ENCODE results near the gene EXD3.

EXD3 gene

DNA sequence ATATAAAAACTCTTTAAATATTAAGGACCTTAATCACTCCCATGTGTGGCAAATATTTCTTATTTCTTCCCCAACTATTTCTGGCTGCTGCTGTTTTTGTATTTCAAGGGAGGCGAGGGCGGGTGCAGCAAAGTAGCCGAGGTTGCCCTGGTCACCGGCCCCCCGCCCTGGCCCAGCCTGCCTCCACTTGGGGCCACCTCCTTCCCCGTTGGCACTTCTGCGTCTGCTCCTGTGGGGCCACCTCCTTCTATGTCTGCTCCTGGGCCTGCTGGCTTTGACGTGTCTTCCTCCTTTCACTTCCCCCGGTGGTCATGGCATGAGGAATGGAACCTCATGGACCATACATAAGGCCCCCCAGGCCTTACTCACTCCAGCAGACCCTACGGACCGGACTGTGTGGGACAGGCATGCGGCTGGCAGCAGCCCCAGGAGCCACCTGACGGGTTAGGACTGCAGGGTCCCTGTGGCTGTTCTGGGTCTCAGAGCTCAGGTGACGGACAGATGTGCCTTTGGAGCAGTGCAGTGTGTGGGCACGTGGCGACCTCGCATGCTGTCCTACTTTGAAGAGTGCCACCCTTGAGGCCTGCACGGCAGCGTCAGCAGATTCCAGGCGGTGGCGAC lies 24.0 kb upstream of the EXD3 start:
- TF ChIP-seq, protein P1, sequence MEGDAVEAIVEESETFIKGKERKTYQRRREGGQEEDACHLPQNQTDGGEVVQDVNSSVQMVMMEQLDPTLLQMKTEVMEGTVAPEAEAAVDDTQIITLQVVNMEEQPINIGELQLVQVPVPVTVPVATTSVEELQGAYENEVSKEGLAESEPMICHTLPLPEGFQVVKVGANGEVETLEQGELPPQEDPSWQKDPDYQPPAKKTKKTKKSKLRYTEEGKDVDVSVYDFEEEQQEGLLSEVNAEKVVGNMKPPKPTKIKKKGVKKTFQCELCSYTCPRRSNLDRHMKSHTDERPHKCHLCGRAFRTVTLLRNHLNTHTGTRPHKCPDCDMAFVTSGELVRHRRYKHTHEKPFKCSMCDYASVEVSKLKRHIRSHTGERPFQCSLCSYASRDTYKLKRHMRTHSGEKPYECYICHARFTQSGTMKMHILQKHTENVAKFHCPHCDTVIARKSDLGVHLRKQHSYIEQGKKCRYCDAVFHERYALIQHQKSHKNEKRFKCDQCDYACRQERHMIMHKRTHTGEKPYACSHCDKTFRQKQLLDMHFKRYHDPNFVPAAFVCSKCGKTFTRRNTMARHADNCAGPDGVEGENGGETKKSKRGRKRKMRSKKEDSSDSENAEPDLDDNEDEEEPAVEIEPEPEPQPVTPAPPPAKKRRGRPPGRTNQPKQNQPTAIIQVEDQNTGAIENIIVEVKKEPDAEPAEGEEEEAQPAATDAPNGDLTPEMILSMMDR (IDR thresholded peaks at IDR 0.05; ENCODE audit: low read depth, low read length), result no peak
- DNase-seq (ENCODE audit: extremely low read depth, low read depth), result no peak

- TF ChIP-seq, protein P1 (IDR thresholded peaks at IDR 0.05; ENCODE audit: low read depth, low read length), result no peak
- no peak for DNase-seq (ENCODE audit: extremely low read depth, low read depth)
Observed at GRCh38 chr9:137445930-137446431, 23.0 kb upstream of the EXD3 start.

DNA sequence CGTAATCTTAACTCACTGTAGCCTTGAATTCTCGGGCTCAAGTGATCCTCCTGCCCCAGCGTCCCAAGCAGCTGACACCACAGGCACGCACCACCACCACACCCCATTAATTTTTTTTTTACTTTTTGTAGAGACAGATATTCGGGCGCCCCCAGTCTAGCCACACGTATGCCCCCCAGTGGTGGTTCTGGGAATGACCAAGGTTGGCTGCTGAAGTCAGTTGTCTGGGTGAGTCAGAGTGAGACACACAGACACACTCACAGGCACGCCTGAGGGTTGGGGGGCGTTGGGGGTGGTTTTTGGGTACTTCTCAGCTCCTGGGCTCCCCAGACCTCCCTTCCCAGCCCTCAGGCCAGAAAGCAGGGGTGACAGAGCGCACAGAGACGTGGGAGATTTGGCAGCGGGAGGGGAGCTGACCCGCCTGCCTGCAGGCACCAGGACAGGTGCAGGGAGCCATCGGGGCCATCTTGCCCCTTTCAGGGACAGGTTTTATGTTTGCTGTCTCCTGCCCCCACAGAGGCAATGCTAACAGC lies 22.4 kb upstream of the EXD3 start:
- peak; percentile 40 for DNase-seq (ENCODE audit: extremely low read depth, low read depth)
- TF ChIP-seq, protein P1 (IDR thresholded peaks at IDR 0.05; ENCODE audit: low read depth, low read length), result peak; percentile 81

DNA sequence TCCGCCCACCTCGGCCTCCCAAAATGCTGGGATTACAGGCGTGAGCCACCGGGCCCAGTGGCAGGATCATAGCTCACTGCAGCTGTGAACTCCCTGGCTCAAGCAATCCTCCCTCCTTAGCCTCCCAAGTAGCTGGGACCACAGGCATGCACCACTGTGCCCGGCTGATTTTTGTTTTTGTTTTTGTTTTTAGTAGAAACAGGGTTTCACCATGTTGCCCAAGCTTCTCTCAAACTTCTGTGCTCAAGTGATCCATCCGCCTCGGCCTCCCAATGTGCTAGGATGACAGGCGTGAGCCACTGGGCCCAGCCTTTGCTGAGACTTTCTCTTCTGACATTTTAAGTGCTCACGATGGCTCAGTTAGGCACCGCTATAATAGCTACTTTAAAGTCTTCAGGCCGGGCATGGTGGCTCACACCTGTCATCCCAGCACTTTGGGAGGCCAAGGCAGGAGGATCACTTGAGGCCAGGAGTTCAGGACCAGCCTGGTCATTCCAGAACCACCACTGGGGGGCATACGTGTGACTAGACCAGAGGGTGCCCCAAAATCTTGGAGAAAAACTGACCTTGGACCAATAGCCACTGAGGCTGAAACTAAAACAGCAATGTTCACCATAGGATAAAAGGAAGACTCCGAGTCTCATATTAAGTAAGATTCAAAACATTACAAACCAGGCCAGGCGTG lies 21.3 kb upstream of the EXD3 start:
- DNase-seq (ENCODE audit: extremely low read depth, low read depth), result no peak
- TF ChIP-seq, protein P1 (IDR thresholded peaks at IDR 0.05; ENCODE audit: low read depth, low read length), result no peak

DNA sequence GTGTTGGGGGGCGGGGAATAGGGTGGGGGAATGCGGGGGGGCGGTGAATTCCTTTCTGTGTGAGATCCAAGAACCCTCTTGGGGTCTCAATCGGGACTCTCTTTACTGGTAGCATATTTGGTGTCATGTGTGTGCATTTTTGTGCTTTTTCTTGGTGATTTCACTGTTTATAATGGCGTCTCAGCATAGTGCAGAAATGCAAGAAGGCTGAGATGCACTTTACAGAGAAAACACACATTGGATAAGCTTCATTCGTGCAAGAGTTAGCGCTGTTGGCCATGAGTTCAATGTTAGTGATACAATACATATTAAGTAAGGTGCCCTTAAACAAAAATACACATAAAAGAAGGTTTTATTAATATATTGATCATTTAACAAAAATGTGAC lies 19.0 kb upstream of the EXD3 start:
- no peak for DNase-seq (ENCODE audit: extremely low read depth, low read depth)
- TF ChIP-seq, protein P1 (IDR thresholded peaks at IDR 0.05; ENCODE audit: low read depth, low read length), result no peak

- no peak for DNase-seq (ENCODE audit: extremely low read depth, low read depth)
- TF ChIP-seq, protein P1 (IDR thresholded peaks at IDR 0.05; ENCODE audit: low read depth, low read length), result no peak
Observed at GRCh38 chr9:137441289-137441934, 18.4 kb upstream of the EXD3 start, which contains the start of gene ENTPD8. TSS of gene ENTPD8 (minus strand) at chr9:137441357. CDS start at chr9:137438285, 3,072 bp downstream.
